ENCODE results near the gene IL23R.

The IL23R gene

DNA sequence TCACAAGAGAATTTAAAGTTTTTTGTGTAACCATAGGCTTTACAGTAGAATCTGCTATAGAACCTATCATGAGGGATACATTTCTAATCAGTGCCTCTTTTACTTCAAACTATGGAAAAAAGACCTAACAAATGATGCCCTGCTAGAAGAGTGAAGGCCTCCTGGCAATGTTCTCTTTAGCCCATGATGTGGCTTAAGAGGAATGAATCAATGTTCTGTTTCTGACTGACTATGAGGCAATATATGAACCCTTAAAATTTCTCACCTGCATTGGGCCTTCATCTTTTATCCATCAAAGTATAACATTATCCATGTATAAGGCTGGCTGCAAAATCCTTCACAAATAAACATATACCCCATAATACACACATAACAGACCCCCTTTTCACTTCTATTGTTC is 75.8 kb downstream of the IL23R start:
- no peak for DNase-seq (ENCODE audit: low spot score)

DNA sequence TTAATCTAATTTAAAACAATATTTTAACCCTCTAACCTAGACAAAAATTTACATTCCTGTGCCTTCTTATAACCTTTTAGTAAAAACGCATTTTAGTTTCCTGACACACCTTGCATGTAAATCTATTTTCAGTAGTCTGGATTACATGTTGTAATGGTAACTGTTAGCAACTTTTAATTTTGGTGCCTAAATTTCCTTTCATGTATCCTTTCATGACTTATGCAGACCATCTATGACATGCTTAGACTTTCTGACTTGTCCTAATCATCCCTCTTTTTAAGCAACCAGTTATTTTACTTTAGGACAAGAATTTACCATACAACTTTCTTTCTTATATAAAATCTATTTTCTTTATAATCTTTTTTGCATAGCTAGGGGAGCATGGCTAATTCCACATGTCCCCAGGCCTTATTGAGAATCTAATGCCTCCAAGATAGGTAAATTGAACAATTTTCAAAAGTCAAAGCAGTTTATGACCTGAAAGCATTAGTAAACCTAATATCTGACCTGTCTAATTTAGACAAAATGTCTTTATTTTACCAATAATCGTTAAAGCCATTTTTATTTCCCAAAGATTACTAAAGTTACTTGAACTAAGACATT is 83.9 kb downstream of the IL23R start:
- DNase-seq (ENCODE audit: low spot score), result no peak

DNA sequence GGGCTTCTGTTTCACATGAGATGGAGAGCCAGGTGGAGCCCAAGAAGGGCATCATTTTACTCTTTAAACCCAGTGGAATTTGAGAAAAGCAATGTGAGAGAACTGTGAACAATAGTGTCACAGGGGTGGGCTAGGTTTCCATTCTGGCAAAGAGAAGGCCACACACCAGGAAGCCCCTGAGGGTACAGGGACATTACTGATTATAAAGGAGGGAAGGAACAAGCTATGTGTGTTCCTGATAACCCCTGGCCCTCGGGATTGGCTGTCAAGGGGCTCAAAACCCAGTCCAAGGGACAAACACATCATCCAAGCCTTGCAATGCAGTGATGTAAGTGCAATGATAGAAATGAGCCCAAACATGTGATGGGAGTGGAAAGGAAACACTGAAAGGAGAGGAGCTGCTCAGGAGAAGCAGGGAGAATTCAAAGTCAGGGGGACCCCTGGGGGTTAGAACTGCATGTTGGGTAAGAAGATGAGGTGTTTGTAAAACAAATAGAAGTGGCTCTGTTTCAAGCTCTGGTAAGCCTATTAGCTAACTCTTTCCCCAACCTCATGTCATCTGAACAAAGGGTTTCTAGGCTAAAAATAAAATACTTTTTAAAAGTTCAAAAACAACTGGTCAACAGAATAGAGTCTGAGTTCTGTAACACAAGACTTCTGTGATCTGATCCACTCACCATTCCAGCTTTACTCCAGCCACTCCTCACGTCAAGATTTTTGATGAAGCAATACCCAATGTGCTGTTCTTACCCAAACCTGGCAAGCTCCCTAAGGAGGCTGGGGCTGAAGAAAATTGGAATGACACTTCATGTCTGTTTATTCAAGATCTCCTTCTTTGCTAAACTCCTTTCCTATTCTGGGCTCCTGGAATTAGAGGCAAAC is 90.3 kb downstream of the IL23R start:
- DNase-seq (ENCODE audit: low spot score), result no peak

DNA sequence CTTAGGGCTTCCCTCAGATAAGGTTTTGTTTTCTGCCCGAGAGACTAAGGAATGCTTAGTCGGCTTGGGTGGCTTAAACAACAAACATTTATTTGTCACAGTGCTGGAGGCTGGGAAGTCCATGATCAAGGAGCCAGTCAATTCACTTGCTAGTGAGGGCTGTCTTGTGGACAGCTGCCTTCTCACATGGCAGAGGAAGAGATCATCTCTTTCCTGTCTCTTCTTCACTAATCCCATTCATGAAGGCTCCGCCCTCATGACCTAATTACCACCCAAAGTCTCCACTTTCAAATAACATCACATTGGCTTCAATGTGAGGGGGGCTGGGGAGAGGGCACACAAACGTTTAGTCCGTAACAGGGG is 90.9 kb downstream of the IL23R start:
- DNase-seq (ENCODE audit: low spot score), result no peak

DNA sequence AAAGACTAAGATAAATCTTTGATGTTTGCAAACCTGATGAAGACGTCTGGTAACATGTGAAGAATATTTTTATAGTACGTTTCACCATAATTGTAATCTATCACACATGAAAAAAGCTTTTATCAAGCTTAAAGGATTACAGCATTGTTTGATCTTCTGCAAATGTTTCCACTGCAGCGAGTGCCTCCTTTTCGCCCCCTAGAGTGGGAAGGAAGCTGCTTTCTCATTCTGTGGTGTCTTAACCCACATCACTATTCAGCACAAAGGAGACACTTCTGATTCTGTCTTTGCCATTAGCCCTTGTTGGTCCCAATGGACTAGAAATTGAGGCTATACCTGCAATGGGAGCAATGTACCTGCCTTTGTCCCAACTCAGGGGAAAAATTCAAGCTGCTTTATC is 95.4 kb downstream of the IL23R start:
- no peak for DNase-seq (ENCODE audit: low spot score)

DNA sequence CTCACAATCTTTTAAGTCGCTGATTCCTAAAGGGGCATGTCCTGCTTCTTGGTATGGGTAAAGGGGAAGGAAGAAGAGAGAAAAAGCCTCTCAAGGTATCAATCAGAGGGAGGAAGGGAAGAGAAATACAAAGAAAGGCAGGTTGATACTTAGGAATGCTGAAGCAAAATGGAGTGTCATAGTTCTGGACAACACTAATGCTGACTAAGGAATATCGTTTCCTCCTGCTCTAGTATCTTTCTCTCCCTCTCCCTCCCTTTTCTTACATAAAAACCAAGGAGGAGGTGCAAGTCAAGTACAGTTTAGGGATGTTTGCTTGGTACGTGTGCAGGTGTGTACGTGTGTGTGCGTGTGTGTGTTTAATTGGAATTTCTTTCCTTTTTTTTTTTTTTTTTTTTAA is 96.5 kb downstream of the IL23R start:
- DNase-seq (ENCODE audit: low spot score), result no peak

DNA sequence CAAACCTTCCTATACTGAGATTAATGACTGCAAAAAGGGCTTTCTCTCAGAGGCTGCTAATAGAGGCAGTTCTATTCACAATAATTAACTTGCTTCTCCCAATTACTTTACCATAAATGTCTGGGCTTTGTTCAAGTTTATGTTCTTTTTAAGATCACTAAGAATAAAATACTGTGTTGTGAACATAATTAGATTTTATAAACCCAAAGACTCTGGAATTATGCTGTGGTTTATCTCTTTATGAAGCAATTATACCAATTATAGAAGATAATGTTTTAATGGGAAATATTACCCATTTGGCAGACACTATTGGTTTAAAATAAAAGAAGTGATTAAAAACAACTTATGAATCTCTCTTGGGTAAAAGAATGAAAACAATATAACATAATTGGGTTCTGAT is 97.9 kb downstream of the IL23R start:
- DNase-seq (ENCODE audit: low spot score), result no peak

DNA sequence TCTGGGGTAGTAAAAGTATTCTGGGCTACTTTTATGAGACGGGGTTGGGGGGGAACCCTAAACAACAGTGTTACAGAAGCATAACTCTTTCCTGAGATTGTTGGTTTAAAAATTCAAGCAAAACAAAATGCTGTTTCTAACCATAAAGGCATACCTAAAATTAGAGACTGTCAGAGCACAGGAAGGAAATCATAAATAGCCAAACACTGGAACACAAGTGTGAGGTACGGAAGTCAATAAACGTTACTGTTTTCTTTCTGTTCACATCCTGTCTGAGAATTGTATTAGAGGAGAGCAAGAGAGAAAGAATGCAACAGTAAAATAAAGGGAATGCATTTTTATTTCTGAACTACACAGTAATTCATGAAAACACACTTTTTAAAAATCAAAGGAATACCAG is 98.6 kb downstream of the IL23R start:
- DNase-seq (ENCODE audit: low spot score), result no peak

DNA sequence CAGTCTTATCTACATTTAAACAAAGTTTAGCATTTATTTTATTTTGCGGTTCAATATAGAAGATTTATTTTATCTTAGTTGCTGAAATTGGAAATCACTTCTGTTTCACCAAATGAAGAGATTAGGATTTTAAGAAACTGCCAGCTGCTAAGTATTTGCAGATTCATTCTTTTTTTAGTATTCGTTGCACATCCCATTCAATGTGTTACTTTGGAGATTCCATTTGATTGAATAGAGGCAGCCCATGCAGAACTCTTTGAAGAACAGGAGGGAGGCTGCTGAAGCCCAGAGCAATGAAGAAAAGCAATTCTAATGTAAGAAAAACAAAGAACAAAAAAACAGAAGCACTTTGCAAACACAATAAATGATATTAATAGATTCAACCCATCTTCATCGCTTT is 102.8 kb downstream of the IL23R start:
- no peak for DNase-seq (ENCODE audit: low spot score)

DNA sequence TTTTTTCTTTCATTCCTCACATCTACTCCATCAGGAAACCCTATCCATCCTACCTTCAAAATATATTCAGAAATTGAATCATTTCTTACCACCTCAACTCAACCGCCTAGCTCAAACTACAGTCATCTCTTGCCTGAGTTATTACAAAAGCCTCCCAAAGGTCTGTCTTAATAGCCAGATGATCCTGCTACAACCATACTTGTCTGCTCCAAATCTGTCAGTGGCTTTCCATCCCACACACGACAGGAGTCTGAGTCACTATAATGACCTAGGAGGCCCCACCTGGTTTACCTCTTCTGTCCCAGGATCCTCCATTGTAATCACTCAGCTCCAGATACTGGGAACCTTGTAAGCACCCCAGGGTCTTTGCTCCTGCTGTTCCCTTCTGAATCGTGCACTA is 104.3 kb downstream of the IL23R start:
- no peak for DNase-seq (ENCODE audit: low spot score)

DNA sequence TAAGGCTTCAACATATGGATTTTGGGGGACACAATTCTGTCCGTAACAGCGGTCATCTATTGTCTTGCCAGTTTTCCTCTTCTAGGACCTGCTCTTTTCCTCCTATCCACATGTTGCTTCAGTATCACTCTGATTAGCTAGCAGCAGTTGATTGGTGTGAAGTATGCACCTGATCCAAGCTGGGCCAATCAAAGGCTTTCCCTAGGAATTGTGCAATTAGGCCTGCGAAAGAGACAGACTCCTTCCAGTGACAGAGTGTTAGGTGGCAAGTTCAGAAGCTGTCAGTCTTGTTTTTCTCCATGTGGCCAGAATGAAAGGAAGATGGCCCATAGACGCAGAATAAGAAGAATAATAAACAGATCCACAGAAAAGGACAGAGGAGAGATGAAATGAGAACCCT is 107.3 kb downstream of the IL23R start:
- no peak for DNase-seq (ENCODE audit: low spot score)

DNA sequence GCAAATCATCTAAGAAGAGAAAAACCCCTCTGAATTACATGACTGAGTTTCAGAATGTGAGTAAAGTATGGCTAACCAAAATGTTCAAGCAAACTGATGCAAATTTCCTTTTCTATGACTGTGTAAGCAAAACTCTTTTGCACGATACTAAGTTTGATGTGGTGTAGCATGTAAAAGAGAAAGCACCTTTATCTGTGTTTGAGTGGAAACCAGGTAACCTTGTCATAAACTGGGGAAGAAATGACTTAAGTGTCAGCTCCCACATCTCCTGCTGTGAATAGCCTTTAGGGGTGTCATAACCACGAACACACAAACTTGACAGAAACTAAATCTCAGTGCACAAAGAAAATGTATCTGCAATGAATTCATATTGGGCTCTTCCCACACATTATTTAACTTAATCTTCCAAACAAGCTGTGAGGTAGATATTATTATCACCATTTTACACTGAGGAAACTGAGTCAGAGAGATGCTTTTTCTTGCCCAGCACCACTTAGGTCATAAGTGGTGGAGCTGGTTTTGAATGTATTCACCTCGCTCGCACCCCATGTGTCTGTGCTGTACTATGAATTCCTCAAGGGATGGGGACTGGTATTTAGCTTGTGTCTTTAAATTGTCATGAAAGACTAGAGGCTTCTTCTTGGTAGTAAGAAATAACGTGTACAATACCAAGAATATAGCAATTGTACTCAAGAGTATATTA is 108.5 kb downstream of the IL23R start:
- no peak for DNase-seq (ENCODE audit: low spot score)

DNA sequence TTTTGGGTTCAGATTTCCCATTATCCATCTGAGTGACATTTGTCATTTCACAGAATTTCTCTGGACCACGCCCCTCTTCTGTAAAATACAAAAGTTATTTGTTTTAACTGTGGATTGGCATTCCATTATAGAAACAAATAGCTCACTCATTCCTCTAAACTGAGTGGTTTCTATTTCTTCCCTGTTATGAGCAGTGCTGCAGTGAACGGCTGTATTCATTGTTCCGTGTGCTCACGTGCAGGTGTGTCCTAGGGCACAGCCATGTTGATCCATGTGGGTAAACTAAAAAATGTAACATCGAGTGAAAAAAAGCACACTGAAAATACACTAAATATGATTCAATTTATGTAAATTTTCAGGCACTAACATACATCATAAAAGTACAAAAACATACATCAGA is 114.4 kb downstream of the IL23R start:
- DNase-seq (ENCODE audit: low spot score), result no peak

DNA sequence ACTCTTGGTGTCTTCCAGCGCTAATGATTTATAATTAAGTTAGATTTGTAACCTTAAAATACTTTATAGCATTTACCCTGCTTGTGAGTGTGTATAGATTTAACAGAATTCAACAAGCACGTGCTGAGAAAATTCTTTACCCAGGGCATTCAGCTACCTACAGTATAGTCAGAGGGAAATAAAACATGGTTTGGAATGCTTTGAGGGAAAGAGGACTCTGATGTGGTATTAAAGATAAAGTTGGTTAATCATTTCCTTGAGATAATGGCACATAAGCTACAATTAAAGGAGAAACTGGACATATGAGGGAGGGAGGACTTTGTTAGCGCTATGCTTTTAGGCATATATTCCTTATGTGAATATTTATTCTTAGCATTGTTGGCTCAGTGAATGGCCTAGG is 115.0 kb downstream of the IL23R start:
- no peak for DNase-seq (ENCODE audit: low spot score)

DNA sequence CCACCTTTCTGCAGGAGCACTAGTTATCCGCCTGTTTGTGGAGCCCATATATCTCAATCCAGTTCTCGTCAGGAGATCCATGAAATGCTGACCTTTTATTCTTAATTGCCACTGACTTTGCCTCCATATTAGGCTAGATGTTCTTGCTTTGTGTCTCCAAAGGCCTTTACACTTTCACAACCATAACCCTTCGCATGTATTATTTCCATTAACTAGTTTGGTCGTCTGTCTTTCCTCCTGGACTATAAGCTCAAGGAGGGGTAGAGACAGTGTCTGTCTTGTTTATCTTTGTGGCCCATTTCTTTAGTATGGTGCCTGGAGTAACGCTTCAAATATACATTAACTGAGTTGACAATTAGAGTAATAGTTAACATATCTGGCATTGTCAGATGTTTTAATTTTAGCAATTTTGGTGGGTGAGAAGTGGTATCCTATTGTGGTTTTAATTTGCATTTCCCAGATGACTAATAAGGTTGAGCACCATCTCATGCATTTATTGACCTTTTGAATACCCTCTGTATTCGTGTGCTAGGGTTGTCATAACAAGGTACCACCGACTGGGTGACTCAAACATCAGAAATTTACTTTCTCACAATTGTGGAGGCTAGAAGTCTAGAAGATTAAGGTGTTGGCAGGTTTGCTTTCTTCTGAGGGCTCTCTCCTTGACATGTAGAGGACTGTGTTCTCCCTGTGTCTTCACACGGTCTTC is 119.7 kb downstream of the IL23R start:
- DNase-seq (ENCODE audit: low spot score), result no peak

DNA sequence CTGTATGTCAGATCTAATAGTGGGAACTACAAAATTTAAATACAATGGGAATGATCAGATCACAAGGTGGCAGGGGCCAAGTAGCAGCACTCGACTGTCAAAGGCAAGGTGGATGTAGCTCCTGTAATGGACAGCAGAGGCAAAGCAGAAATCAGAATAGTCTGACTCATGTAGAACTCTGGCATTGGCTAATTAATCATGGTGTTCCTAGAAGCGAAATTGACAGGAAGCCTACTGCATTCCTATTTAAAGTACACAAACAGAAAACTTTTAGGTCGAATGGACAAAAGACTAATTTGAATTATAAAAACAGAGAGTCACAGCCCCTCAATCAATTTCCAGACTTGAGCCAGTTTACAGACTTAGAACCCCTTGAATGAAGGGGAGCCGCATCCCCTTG is 124.0 kb downstream of the IL23R start:
- DNase-seq (ENCODE audit: low spot score), result no peak

DNA sequence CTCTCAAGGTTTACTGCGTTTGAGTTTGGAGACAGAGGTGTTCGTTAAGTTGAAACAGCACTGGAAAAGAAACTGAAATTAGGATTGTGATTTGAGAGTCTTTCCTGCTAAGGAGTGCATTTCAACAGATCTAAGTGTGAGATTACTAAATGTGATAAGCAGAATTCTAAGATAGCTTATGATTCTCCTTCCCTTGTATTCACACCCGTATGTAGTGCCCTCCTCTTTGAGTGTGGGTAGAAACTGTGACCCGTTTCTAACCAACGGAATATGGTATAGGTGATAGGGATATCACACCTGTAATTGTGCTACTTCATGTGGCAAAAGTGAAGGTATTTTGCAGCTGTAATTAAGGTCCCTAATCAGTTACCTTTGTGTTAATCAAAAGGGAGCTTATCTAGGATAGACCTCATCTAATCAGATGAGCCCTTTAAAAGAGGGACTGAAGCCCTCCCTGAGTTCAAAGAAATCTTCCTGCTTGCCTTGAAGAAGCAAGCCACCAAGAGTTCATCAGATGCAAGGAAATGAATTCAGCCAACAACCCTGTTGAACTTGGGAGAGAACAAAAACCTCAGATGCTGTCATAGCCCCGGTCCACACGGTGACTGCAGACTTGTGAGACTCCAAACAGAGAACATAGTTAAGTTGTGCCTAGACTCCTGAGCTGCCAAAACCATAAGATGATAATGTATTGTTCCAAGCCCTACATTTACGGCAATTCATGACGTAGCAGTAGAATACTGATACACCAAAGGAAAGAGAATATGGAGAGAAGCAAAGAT is 128.8 kb downstream of the IL23R start:
- DNase-seq (ENCODE audit: low spot score), result no peak

DNA sequence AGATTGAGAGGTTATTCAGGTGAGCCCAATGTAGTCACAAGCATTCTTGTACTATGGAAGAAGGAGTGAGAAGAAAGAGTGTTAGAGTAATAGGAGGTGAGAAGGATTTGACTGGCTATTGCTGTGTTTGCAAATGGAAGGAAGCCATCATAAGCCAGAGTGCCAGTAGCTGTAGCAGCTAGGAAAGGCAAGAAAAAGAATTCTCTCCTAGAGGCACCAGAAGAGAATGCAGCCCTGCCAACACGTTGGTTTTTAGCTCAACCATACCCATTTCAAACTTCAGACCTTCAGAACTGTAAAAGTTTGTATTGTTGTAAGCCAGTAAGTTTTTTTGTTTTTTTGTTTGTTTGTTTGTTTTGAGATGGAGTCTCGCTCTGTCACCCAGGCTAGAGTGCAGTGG is 132.5 kb downstream of the IL23R start:
- DNase-seq (ENCODE audit: low spot score), result no peak

DNA sequence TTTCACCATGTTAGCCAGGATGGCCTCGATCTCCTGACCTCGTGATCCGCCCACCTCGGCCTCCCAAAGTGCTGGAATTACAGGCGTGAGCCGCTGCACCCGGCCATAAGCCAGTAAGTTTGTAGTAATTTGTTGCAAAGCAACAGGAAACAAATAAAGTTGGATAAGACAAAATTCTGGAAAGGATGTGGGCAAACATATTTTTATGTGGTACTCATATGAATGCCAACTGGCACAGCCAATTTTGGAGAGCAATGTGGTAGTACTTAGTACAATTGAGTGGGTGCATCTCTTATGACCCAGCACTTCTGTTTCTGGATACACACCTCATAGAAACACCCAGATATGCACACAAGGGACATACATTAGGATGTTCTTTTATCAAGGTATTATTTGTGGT is 133.0 kb downstream of the IL23R start:
- no peak for DNase-seq (ENCODE audit: low spot score)

DNA sequence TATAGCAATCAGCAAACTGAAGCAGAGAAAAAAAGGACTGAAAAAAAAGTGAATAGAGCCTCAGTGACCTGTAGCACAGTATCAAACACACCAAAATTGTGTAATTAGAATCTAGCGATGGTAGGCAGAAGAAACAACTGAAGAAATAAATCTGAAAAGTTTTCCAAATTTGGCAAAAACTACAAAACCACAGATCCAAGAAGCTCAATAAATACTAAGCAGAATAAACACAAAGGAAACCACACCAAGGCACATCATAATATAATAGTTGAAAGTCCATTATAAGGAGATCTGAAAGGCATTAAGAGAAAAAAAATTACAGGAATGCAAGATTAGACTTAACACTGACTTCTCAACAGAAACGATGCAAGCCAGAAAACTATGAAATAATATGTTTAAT is 134.3 kb downstream of the IL23R start:
- no peak for DNase-seq (ENCODE audit: low spot score)

DNA sequence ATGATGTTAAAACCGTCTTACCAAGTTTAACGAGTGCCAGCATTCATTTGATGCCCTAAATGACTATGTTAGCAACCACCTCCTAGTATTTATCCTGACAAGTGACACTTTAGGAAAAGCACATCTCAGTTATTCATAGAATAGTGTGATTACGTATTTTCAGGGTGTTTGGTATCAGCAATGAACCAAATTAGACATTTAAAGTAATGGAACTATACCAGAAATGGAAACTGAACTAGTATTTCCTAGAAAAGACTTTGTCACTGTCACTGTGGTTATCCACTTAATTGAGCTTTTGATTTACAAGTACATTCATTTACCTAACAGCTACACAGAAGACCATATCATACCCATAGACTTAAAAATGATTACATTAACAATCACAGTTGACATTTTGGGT is 137.8 kb downstream of the IL23R start:
- no peak for DNase-seq (ENCODE audit: low spot score)

DNA sequence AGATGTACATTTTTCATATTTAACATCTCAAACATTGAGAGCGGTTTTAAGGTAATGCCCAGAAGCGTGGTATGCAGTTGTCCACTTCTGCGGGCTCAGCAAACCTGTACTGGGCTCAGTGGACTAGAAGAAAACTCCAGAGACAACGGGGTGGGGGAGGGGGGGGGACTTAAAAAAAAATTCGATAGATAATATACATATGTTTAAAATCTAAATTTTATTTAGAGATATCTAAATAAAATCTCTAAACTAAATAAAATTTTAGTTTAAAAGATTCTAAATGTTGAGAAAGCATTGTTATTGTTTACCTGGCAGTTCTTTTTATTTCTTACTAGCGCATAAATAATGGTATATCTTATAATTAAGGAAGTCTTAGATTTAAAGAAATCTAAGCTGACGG is 140.3 kb downstream of the IL23R start:
- no peak for DNase-seq (ENCODE audit: low spot score)
